Neural cell (in vitro differentiated cells): ENCODE results near the gene COX10. TPM values are rescaled to one million over a fixed set of nuclear protein-coding genes. Genes with fewer than 3 reads are reported as not detected.

Source experiments
- H2AFZ ChIP-seq: fragments of 200-600, 300-800 bp; sonication (generic), shearing (Covaris generic); 2 replicates; pipeline ENCODE4 v1.6.0; 2014; ENCODE audit warnings: low read depth, mild to moderate bottlenecking, antibody characterized with exemption, low read length, moderate library complexity
- H3F3A ChIP-seq: fragments of 200-600 bp; shearing (Covaris generic); 2 replicates; pipeline ENCODE4 v1.6.1; 2016; ENCODE audit warnings: mild to moderate bottlenecking, moderate library complexity, mixed read lengths, antibody characterized with exemption, low read length; ENCODE audit not compliant: insufficient read depth, poor library complexity, severe bottlenecking
- H3K27ac ChIP-seq: fragments of 200-600, 300-800 bp; sonication (generic), shearing (Covaris generic); 2 replicates; pipeline ENCODE4 v1.5.1; 2014; ENCODE audit warnings: mild to moderate bottlenecking, low read length, moderate library complexity
- H3K27me3 ChIP-seq: fragments of 300-800, 200-600 bp; sonication (generic), shearing (Covaris generic); 2 replicates; pipeline ENCODE4 v1.6.0; 2014; ENCODE audit warnings: mild to moderate bottlenecking, low read depth, low read length, moderate library complexity; ENCODE audit not compliant: insufficient read depth
- H3K36me3 ChIP-seq: fragments of 300-800, 200-600 bp; sonication (generic), shearing (Covaris generic); 2 replicates; pipeline ENCODE4 v1.5.1; 2014; ENCODE audit warnings: mild to moderate bottlenecking, antibody characterized with exemption, low read length, moderate library complexity; ENCODE audit not compliant: insufficient read depth
- H3K4me2 ChIP-seq: fragments of 300-800, 200-600 bp; sonication (generic), shearing (Covaris generic); 2 replicates; pipeline ENCODE4 v1.6.0; 2014; ENCODE audit warnings: mild to moderate bottlenecking, low read length
- H3K4me3 ChIP-seq: fragments of 300-800, 200-600 bp; sonication (generic), shearing (Covaris generic); 2 replicates; pipeline ENCODE4 v1.5.1; 2014; ENCODE audit warnings: mild to moderate bottlenecking, low read length, moderate library complexity
- H3K79me2 ChIP-seq: fragments of 200-600 bp; shearing (Covaris generic); replicated peaks from 2 replicates; pipeline ENCODE4 v1.6.0; 2014; ENCODE audit warnings: mild to moderate bottlenecking, low read length, moderate library complexity; ENCODE audit not compliant: insufficient read depth
- H3K9ac ChIP-seq: fragments of 300-800, 200-600 bp; sonication (generic), shearing (Covaris generic); 2 replicates; pipeline ENCODE4 v1.6.1; 2016; ENCODE audit warnings: mild to moderate bottlenecking, low read length, mixed read lengths
- H3K9me2 ChIP-seq: fragments of 200-600 bp; shearing (Covaris generic); 2 replicates; pipeline ENCODE4 v1.6.1; 2016; ENCODE audit warnings: mild to moderate bottlenecking, low read length, mixed read lengths; ENCODE audit not compliant: insufficient read depth
- H3K9me3 ChIP-seq: fragments of 200-600, 300-800 bp; sonication (generic), shearing (Covaris generic); 2 replicates; pipeline ENCODE4 v1.6.1; 2016; ENCODE audit warnings: mild to moderate bottlenecking, mixed run types, low read length, moderate library complexity, mixed read lengths
- H4K20me1 ChIP-seq: fragments of 200-600 bp; shearing (Covaris generic); 2 replicates; pipeline ENCODE4 v1.6.1; 2016; ENCODE audit warnings: mild to moderate bottlenecking, mixed run types; ENCODE audit not compliant: insufficient read depth
- CTCF ChIP-seq: fragments of 450-650 bp; IDR thresholded peaks from 2 replicates; pipeline ENCODE4 v1.5.1; 2014; ENCODE audit warnings: antibody characterized with exemption, mild to moderate bottlenecking, moderate library complexity; ENCODE audit not compliant: poor library complexity, severe bottlenecking
- EP300 ChIP-seq: fragments of 450-650 bp; conservative IDR thresholded peaks from 2 replicates; pipeline ENCODE4 v1.6.1; 2014; ENCODE audit warnings: antibody characterized with exemption, mild to moderate bottlenecking, moderate library complexity; ENCODE audit not compliant: poor library complexity, severe bottlenecking
- EZH2 ChIP-seq: fragments of 200-600, 300-800 bp; shearing (Covaris generic), sonication (generic); IDR thresholded peaks from 2 replicates; pipeline ENCODE4 v1.6.1; 2014; ENCODE audit warnings: antibody characterized with exemption, low read length, borderline replicate concordance, mild to moderate bottlenecking; ENCODE audit not compliant: insufficient read depth, poor library complexity, severe bottlenecking
- MXI1 ChIP-seq: fragments of 450-650 bp; conservative IDR thresholded peaks from 2 replicates; pipeline ENCODE4 v1.6.1; 2014; ENCODE audit warnings: antibody characterized with exemption, mild to moderate bottlenecking; ENCODE audit not compliant: poor library complexity, severe bottlenecking
- POLR2AphosphoS5 ChIP-seq: IDR thresholded peaks from 2 replicates; pipeline ENCODE4 v1.6.1; 2012
- RAD21 ChIP-seq: fragments of 450-650 bp; conservative IDR thresholded peaks from 2 replicates; pipeline ENCODE4 v1.6.1; 2014; ENCODE audit warnings: antibody characterized with exemption, mild to moderate bottlenecking, moderate library complexity
- REST ChIP-seq: IDR thresholded peaks from 2 replicates; pipeline ENCODE4 v1.6.1; 2012; ENCODE audit warnings: borderline replicate concordance
- SMC3 ChIP-seq: fragments of 450-650 bp; conservative IDR thresholded peaks from 2 replicates; pipeline ENCODE4 v1.6.1; 2014; ENCODE audit warnings: antibody characterized with exemption, mild to moderate bottlenecking, moderate library complexity; ENCODE audit not compliant: poor library complexity
- TAF1 ChIP-seq: IDR thresholded peaks from 2 replicates; pipeline ENCODE4 v1.6.1; 2012; ENCODE audit warnings: low read depth
- polyA plus RNA-seq: library from polyadenylated mRNA; depleted of rRNA; stranded (reverse); fragments of >200 nt; gene quantifications from 2 replicates; pipeline ENCODE4 v1.2.3, GENCODE V29; 2014
- small RNA-seq, 3 experiments: library from RNA; depleted of rRNA; stranded (forward); fragments of <200 nt; gene quantifications; one replicate each; pipeline ENCODE3, GENCODE V24; 2012

The COX10 gene
- polyA plus RNA-seq, 1 donor from 2014 or later, result 7.2 TPM

DNA sequence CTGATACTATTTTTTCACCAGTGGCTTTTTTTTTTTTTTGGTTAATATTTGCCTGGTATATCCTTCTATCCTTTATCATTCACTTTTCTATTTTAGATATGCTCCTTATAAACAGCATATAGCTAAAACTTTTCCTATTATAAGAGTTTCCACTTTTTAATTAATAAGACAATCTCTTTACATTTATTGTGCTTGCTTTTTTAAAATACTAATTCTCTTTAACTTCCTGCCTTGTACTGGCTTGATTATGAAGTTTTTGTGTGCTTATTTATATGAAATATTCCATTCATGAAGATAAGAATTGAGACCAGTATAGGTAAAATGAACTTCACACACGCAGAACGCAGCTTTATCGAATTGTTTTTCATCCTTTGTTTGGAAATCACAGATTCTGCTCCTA lies 176.3 kb downstream of the COX10 start:
- Histone ChIP-seq H3K27ac (no peak overlapping the region), H3K9me2 (no peaks in the 10 kb centered on the region), H3K4me3 (no peak overlapping the region), H3K79me2 (no peaks in the 10 kb centered on the region), H3F3A (no peaks in the 10 kb centered on the region), H3K36me3 (no peaks in the 10 kb centered on the region), H3K4me2 (no peak overlapping the region), H3K27me3 (no peaks in the 10 kb centered on the region), H3K9me3 (no peaks in the 10 kb centered on the region), H2AFZ (no peak overlapping the region), H3K9ac (no peak overlapping the region), H4K20me1 (no peaks in the 10 kb centered on the region)
- TF ChIP-seq EP300 (no peak), POLR2AphosphoS5 (no peak), MXI1 (no peak), TAF1 (no peak), CTCF (no peak), RAD21 (no peak), SMC3 (no peak), REST (no peak), EZH2 (no peak)

Small RNA genes within 50 kb of the gene (small RNA-seq; reads per million reads assigned to genes)
- gene RF00090, result 0 reads per million in 3 experiments

Other genes with a start within 250 kb of the COX10 start
- gene CDRT15, start 167.4 kb downstream of the COX10 start, polyA plus RNA-seq, result not detected in 2 replicates
- 0.56 and 0.58 TPM in 2 replicates for gene HS3ST3B1, start 231.6 kb downstream of the COX10 start, polyA plus RNA-seq